Activated gamma-delta T cell treated with Interleukin-2 at 50 U/mL for 16 hours (primary cell): ENCODE data around the gene MADD.
"Not testable (repeated sequence)": the region's sequence is repeated elsewhere in the genome, so short reads cannot be mapped to it uniquely, and the experiment has no call there.

Source experiments
- DNase-seq: peaks from one replicate; pipeline ENCODE4 v3.0.0-alpha.2; 2020

MADD gene

DNA sequence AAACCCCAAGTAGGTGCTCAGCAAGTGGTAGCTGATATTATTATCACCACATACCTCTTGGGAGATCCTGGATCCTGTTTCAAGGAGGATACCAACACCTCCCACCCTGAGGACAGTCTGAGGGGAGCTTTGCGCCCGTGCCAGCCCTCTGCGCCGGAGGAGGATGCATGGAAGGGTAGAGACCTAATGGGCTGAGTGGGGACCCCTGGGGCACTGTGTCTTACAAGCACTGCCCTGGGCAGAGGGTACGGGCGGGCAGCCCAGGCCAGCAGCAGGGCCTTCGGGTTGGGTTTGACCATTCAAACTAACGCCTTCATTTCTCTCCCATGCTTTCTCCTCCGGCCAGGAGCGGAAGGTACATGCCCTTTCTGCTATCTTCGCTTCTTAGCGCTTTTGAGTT, 56.3 kb downstream of the MADD start:
- DNase-seq, result no peak

DNA sequence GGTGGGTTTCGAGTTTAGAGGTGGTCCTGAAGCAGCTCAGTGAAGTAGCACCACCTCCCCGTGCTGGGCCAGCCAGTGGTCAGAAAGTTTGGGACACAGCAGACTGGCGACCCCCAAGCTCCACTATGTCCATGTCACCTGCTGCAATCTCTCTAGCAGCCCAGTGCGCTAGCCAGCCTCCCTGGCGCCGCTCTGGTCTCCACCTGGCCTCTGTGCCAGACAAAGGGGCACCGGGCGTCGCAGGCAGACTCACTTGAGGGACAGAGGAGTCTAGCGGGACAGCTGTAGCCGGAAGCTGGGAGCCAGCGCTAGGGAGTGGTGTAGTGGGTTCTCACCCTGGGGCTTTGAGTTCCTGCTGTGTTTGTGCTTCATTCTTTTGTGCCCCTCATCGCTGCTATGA, 57.1 kb downstream of the MADD start:
- DNase-seq, result no peak

DNA sequence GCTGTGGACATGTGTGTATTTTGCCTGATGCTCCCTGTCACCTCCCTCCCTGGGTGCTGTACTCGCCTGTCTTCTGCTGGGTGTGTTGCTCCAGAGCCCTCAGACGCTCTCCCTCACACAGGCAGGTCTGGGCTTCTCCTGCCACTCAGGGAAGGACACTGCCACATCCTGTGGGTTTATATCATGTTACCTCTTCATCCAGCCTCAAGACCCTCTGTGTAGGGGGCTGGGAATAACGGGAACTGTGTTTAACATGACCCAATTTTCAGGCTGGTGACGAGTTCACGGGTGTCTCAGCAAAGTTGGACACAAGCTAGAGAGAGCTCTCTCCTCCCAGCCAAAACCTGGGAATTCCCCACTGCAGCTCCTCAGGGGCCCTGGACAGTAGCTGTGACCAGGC, 58.0 kb downstream of the MADD start:
- DNase-seq, result no peak

DNA sequence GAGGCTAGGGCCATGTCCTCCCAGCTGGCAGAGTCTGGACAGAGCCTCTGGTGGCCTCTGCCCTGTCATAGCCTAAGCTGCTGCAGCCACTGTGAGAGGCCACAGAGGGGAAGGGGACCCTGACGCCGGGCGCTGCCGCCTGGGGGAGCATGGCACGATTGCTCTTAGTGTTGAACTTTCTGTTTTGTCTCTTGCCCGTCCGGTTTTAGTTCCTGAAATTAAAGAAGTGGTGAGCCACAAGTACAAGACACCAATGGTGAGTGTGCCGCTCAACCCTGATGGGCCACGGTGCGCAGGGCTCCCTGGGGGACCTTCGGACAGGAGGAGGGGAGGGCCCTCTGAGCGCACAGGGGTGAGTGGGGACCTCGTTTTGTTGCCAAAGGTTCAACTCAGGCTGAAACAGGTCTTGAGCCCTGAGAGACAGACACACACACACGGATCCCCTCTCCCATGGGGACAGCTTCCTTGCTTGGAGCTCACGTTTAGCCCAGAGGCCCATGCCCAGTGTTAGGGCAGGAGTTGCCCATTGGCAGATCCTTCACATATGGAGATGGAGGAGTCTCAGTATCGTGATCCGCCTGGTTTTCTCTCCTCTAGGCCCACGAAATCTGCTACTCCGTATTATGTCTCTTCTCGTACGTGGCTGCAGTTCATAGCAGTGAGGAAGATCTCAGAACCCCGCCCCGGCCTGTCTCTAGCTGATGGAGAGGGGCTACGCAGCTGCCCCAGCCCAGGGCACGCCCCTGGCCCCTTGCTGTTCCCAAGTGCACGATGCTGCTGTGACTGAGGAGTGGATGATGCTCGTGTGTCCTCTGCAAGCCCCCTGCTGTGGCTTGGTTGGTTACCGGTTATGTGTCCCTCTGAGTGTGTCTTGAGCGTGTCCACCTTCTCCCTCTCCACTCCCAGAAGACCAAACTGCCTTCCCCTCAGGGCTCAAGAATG, 58.8 kb downstream of the MADD start:
- no peak for DNase-seq

DNA sequence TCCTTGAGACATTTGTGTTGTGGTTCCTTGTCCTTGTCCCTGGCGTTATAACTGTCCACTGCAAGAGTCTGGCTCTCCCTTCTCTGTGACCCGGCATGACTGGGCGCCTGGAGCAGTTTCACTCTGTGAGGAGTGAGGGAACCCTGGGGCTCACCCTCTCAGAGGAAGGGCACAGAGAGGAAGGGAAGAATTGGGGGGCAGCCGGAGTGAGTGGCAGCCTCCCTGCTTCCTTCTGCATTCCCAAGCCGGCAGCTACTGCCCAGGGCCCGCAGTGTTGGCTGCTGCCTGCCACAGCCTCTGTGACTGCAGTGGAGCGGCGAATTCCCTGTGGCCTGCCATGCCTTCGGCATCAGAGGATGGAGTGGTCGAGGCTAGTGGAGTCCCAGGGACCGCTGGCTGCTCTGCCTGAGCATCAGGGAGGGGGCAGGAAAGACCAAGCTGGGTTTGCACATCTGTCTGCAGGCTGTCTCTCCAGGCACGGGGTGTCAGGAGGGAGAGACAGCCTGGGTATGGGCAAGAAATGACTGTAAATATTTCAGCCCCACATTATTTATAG, 59.6 kb downstream of the MADD start:
- no peak for DNase-seq

DNA sequence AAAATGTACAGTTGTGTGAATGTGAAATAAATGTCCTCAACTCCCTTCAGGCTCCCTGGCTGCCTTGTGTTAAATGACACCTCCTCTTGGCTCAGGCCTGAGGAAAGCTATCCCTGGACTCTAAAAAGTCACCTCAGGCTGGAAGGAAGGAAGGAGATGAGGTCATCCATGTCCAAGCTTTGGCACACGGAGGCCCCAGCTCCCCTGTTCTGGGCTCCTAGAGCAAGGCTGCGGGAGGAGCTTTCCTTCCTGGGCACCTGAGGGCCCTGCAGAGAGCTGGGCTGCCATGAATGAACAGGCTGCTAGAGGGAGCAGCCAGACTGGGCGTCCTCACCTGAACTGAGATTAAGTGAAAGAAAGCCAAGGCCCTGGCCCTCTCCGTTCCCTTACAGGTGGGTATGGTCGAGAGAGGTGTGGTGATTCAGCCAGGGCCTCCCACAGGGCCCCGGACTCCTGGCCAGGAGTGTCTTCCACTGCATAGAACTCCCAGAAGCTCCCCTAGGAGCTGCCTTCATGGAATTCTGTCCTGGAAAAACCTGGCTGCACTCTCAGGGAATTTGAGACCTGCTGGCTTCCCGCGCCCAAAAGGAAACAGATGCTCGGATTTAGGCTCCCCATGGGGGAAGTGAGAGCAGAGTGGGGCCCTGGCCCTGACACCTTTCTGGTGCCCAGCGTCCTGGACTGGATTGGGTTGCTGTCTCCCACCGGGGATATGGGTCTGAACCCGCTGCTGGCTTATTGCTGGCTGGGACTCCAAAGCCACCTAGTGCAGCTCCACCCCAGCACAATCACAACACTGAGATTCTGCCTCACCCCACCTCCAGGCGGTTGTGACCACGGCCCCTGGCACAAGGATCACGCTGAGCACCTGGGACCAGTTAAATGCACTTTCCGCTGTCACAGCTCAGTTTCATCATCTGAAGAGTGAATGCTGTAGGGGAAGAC, 60.3 kb downstream of the MADD start:
- no peak for DNase-seq

DNA sequence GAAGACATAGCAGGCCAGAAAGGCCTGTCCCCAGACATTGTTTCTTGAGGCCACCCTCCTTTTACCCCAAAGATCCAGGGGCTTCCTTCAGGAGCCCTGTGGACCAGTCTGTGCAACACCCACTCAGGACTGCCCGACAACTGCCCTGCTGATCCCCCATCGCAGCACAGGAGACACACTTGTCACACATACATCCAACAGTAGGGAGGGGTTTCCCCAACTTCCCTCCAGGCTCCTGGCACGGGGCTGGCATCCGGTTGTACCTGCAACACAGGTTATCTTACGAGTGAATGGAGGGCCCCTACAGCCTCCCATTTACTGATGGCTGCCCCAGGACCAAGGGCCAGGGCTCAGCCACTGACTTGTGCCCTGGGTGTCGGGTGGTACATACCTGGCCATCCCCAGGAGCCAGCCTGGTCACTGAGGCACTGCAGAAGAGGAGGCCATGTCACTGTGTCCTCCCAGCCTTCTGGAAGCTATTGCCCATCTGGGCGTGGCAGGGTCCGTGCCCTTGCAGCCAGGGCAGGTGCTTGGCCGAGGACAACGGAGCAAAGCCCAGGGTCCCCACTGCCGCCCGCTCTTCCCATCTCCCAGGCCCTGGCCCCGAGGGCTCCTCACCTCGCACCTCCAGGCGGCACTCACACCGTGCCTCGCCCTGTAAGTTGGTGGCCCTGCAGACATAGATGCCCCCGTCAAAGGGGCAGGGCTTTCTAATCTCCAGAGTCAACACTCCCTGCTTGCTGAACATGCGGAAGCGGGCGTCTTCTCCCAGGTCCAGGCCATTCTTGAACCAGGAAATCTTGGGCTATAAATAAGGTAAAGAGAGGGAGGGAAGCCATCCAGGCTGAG, 61.7 kb downstream of the MADD start:
- DNase-seq, result no peak

DNA sequence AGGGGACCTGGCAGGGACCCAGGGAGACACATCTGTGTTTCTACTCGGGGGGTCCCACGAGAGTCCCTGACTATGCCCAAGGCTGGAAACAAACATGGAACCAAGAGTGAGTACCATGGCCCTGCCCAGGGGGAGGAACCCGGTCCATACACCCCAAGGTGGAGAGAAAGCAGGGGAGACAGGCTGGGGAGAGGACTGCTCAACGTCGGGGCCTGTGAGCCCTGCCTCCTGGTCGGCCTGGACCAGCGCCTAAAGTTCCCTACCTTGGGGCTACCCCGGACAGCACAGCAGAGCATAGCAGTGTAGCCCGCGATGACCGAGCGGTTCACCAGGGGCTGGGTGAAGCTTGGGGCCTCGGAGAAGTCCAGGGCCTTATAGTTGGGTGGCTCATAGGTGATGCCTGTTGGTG, 62.4 kb downstream of the MADD start:
- no peak for DNase-seq

DNA sequence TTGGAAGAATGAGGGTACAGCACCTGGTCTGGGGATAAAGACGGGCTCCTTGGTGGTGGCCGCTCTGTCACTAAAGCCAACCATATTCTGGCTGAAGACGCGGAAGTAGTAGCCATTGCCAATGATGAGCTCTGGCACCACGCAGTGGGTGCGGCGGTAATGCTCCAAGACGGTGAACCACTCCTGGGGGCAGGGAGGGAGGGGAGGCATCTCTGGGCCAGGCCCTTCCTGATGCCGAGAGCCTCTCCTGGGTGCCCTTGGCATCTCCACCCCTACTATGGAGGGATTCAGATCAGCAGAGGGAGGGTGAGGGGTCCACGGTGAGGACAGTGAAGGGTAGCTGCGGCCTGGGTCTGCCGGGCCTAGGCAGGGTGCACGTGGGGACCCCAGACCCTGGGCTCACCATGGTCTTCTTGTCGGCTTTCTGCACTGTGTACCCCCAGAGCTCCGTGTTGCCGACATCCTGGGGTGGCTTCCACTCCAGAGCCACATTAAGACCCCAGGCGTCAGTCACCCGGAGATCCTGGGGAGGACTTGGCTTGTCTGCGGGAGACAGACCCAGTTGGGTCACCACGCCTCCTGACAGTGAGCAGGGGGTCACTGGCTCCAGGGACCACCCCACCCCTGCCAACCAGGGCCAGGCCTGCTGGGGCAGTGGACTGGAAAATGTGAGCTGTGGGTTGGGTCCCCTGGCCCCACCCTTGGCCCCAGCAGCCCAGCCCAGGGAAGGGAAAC, 63.0 kb downstream of the MADD start:
- DNase-seq, result no peak

DNA sequence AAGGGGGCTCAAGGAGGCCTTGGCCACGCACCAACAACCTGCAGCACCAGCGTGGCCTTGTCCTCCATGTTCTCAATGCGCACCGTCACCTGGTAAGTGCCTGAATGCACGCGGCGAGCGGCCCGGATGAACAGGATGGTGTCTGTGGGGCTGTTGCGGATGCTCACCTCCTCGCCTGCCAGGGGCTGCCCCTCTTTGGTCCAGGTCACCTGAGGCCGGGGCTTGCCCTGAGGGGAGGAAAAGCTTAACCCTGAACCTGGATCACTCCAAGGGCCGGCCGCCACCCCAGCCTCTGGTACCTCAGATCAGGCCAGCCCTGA, 63.6 kb downstream of the MADD start:
- DNase-seq, result no peak

DNA sequence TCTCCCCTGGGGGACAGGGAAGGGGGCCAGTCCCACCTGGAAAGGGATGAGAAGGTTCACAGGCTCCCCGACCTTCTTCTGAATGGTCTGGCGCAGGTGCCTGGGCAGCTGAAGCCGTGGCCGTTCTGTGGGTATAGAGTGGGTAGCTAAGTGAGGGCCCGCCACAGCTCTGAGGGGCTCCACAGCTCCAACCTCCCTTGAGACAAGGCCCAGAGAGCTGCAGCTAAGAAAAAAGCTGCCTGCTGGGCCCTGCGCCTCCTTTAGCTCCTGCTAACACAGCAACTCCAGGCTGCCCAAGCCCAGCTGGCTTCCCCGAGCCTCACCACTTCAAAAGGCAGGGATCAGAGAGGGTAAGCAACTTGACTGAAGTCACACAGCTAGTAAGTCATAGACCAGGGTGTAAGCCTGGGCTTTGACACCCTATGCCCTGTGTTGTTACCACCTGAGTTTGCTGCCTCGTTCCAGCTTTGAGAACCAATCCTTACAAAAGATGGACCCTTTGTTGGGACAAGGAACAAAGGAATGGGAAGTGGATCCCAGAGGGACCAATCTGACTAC, 64.0 kb downstream of the MADD start:
- no peak for DNase-seq

DNA sequence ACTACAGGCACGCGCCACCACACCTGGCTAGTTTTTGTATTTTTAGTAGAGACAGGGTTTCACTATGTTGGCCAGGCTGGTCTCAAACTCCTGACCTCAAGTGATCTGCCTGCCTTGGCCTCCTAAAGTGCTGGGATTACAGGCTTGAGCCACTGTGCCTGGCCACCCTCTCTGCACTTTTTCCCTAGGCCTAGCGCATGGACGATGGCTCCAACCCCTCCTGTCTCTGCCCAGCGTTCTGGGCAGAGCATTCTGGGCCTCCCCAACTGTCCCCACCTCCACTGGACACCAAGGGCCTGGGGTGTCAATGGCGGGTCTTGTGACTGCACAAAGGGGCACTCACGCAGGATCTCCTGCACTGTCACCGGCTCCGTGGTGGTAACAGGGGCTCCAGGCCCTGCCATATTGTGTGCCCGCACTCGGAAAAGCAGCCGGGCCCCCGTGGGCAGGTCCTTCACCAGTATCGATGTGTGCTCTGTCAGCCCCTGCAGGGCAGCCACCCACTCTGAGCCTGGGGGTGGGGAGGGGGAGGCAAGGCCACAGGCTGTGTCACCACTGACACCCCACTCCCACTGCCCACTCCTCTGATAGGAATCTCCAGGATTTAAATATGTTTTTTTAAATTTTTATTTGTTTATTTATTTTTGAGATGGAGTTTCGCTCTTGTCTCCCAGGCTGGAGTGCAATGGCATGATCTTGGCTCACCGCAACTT, 64.9 kb downstream of the MADD start:
- not testable (repeated sequence) for DNase-seq

DNA sequence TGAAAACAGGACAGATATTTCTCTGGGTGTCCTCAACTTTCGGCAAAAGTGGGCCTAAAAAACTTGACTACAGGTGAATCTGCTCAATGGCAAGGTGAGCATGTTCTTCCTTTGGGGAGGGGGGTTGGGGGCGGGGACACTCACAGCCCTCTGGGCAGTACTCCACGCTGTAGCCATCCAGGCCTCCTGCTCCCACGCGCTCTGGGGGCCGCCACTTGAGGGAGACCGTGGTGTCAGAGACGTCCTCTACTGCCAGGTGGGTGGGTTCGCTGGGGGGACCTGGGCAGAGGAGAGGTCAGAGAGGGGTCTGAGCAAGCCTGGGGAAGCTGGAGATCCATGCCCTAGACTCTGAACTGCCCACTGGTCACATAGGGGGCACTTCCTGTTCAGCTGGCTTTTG, 65.8 kb downstream of the MADD start:
- no peak for DNase-seq

DNA sequence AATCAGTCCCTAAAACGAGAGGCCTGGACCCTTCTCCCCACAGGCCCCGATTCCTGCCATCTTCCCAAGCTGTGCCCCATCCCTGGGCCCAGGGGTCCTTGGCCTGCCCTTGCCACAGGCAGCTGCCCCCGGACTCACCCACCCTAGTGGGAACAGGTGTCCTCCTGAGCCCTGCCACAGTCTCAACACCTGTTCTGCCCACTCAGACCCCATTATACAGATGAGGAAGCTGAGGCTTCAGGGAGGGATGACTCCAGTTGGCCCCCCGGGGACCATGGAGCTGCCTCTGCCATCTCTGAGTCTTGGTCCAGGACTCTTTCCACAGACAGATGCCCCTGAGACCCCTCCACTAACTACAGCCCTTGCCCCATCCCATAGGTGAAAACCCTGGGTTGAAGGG, 66.7 kb downstream of the MADD start:
- no peak for DNase-seq

DNA sequence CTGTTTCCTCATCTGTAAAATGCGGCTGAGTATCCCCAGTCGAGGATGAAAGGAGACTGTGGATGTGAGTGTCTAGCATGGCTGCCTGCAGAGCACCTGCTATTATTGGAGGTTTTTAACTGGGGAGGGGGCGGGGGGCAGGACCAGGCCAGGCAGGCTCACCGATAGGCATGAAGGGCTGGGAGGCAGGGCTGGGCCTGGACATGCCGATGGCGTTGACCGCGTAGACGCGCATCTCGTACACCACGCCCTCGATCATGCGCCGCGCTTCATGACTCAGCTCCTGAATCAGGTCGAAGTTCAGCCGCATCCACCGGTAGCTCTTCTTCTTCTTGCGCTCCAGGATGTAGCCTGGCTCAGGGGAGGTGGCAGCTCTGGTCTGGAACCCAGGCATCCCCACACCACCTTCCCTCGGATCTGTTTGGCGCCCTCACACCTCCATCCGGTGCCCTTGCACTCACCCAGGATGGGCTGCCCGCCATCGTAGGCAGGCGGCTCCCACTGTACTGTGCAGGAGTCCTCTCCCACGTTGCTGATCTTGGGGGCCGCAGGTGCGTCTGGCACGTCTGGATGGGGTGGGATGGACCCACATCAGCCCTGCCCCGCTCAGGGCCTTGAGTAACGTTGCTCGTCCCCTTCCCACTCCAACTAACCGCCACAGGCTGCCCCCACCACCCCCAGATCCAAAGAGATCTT, 67.4 kb downstream of the MADD start:
- DNase-seq, result no peak

DNA sequence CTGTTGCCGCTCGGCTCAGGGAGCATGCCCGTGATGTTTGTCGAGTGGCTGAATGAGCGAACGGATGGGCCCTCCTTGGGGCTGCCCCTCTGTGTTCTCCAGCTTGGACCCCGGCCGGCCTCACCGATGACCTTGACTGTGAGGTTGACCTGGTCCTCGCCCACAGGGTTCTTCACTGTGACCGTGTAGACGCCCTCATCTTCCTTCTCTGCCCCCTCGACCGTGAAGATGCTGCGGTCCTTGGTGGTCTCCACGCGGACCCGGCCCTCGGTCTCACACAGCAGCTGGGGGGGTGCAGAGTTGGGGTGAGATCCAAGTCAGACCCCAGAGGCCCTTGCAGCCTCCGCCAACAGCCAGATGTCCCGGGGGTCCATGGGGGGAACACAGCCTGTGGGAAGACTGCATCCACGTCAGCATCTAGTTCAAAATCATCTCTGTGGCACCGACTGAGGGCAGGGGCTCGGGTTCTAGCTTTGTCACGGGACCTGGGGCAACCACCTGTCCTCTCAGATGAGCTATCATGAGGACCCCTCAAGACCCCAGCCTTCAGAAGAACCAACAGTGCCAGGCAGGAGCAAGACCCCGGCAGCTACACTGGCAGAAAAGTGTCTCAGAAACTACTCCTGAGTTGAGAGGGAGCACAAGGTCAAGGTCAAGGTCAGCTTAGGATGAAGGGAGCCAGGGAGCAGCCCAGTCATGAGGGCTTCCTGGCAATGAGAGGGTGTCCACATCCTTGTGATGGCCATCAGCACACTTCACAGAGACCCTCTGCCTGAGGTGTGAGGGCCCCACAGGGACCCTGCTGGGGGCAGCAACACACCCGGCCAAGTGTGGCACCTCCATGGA, 68.7 kb downstream of the MADD start:
- DNase-seq, result no peak

DNA sequence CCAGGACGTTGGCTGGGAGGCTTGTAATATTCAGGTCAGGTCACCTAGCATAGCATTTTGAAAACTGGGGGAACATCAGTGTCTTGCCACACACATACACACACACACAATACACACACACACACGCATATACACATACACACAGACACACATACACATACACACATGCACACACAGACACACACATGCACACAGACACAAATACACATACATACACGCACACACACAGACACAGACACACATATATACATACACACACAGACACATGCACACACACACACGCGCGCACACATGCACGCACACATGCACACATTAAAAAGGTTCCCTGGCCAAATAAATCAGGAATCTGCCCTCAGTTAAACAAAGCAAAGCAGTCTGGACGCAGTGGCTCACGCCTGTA, 70.1 kb downstream of the MADD start:
- no peak for DNase-seq

DNA sequence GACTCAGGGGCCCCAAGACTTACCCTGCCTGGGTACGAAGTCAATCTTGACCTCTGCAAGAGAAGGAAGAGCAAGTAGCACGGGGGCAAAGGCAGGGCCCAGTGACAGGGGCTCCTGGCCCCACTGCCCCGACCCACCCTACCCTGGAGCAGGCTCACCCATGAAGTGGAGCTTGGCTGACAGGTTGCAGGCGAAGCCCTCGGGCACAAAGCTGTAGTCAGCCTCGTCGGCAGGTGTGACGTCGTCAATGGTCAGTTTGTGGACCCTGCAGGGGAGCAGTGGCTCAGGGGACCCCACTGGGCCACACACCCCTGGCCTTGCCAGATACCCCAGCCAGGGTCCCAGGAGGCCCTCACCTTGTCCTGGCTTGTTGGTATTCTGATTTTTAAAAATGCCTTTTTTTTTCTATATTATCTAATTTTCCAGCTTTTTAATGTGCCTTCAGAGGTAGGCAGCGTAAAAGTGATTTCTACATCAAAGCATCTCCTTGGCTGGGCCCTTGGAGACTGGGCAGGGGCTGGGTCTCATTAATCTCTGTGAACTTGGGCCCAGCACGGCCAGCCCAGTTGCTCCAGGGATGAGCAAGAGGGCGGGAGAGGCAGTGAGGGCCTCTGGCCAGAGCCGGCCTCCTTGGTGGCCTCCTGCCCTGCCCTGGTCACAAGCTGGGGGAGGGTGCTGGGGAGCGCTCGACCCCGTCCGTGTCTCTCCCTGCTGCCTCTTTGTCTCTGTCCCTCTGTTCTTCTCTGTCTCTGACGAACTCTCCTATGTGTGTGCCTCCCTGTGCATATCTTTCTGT, 71.2 kb downstream of the MADD start:
- no peak for DNase-seq
